Endothelial cell of umbilical vein (primary cell): ENCODE data around the gene LRRC8E. TPM values are rescaled to one million over a fixed set of nuclear protein-coding genes. Genes with fewer than 3 reads are reported as not detected.

Source experiments
- BruUV-seq: library from RNA; stranded (reverse); fragments of 400-500 nt; replicated peaks from 2 replicates; lab custom pipeline; 2021; lab: Mats Ljungman, UMichigan
- CTCF ChIA-PET: fragments of 300-600, 350-600 bp; sonication (Branson Sonifier 250); formaldehyde crosslinking; loops from one replicate; lab custom pipeline; 2021; ENCODE audit warnings: antibody characterized with exemption, inconsistent platforms; lab: Charles Lee
- POLR2A ChIA-PET: fragments of 300-600, 350-600 bp; sonication (Branson Sonifier 250); formaldehyde crosslinking; loops from one replicate; lab custom pipeline; 2021; ENCODE audit warnings: antibody characterized with exemption, inconsistent platforms; lab: Charles Lee
- DNase-seq: peaks from one replicate; pipeline ENCODE4 v3.0.0-alpha.2; 2011; ENCODE audit warnings: low read depth, low spot score
- FAIRE-seq: peaks from 2 replicates; lab custom pipeline; 2011; peaks lifted over from hg19 to GRCh38; lab: Jason Lieb, UNC
- H2AFZ ChIP-seq: 2 replicates; pipeline ENCODE4 v1.6.0; 2012; ENCODE audit warnings: low read depth, low read length, control low read depth, inconsistent platforms
- H3K27ac ChIP-seq: 2 replicates; pipeline ENCODE4 v1.5.1; 2011; ENCODE audit warnings: low read depth, mild to moderate bottlenecking, control low read depth, low read length, moderate library complexity; ENCODE audit not compliant: insufficient read depth
- H3K27me3 ChIP-seq, 2 experiments: 2 replicates each; pipeline versions ENCODE4 v1.6.0 to v1.6.1; 2011; ENCODE audit warnings: low read length in 2 of 2, mixed read lengths in 1 of 2; ENCODE audit not compliant: control insufficient read depth in 2 of 2, insufficient read depth in 2 of 2
- H3K36me3 ChIP-seq, 2 experiments: 2 replicates in 1 of 2; 3 replicates in 1 of 2; pipeline ENCODE4 v1.5.1; 2011; ENCODE audit warnings: low read length in 2 of 2, mild to moderate bottlenecking in 1 of 2, moderate library complexity in 1 of 2; ENCODE audit not compliant: control insufficient read depth in 2 of 2, insufficient read depth in 2 of 2; ENCODE audit errors: extremely low read depth in 1 of 2
- H3K4me1 ChIP-seq: 3 replicates; pipeline ENCODE4 v1.5.1; 2011; ENCODE audit warnings: mild to moderate bottlenecking, low read length; ENCODE audit not compliant: control insufficient read depth, insufficient read depth; ENCODE audit errors: extremely low read depth
- H3K4me2 ChIP-seq: 2 replicates; pipeline ENCODE4 v1.6.1; 2011; ENCODE audit warnings: low read length, control low read depth, mixed read lengths; ENCODE audit not compliant: insufficient read depth
- H3K4me3 ChIP-seq, 3 experiments: fragments of 200-600 bp in 1 of 3; sonication (generic), shearing (Covaris generic) in 1 of 3; replicated peaks in 1 of 3; 2 replicates each; pipeline ENCODE4 v1.5.1; 2011 to 2016; ENCODE audit warnings: control low read depth in 3 of 3, low read length in 3 of 3, mild to moderate bottlenecking in 2 of 3, inconsistent platforms in 1 of 3, low read depth in 1 of 3, moderate library complexity in 1 of 3; ENCODE audit not compliant: insufficient read depth in 1 of 3
- H3K79me2 ChIP-seq: 2 replicates; pipeline ENCODE4 v1.6.0; 2012; ENCODE audit warnings: low read length, inconsistent platforms; ENCODE audit not compliant: control insufficient read depth, insufficient read depth
- H3K9ac ChIP-seq: replicated peaks from 2 replicates; pipeline ENCODE3; 2011; ENCODE audit warnings: low read length, control low read depth; ENCODE audit not compliant: insufficient read depth; ENCODE audit errors: extremely low read depth
- H3K9me1 ChIP-seq: replicated peaks from 3 replicates; pipeline ENCODE4 v1.6.0; 2011; ENCODE audit warnings: mild to moderate bottlenecking, low read length; ENCODE audit not compliant: control insufficient read depth, insufficient read depth; ENCODE audit errors: extremely low read depth
- H3K9me3 ChIP-seq: replicated peaks from 2 replicates; pipeline ENCODE4 v1.5.1; 2012; ENCODE audit warnings: low read length, inconsistent platforms; ENCODE audit not compliant: control insufficient read depth, insufficient read depth
- H4K20me1 ChIP-seq: replicated peaks from 2 replicates; pipeline ENCODE3; 2011; ENCODE audit warnings: mild to moderate bottlenecking, low read length; ENCODE audit not compliant: control insufficient read depth, insufficient read depth; ENCODE audit errors: extremely low read depth
- CTCF ChIP-seq, 2 donors: IDR thresholded peaks; 1 replicate in 1 of 2; 2 replicates in 1 of 2; pipeline ENCODE4 v1.5.1; 2011; ENCODE audit warnings: low read length in 2 of 2, mild to moderate bottlenecking in 2 of 2, moderate library complexity in 2 of 2, control low read depth in 1 of 2, inconsistent platforms in 1 of 2, low read depth in 1 of 2; ENCODE audit not compliant: insufficient read depth in 1 of 2; ENCODE audit errors: extremely low read depth in 1 of 2
- EZH2 ChIP-seq: IDR thresholded peaks from 2 replicates; pipeline ENCODE4 v1.6.1; 2012; ENCODE audit warnings: borderline replicate concordance, low read depth, mild to moderate bottlenecking, moderate library complexity, low read length, inconsistent platforms; ENCODE audit not compliant: severe bottlenecking
- FOS ChIP-seq: IDR thresholded peaks from 2 replicates; pipeline ENCODE4 v1.6.1; 2011; ENCODE audit warnings: mild to moderate bottlenecking, low read length, moderate library complexity, borderline replicate concordance; ENCODE audit not compliant: insufficient read depth
- GATA2 ChIP-seq: IDR thresholded peaks from 2 replicates; pipeline ENCODE4 v1.7.0; 2011; ENCODE audit warnings: low read depth, mild to moderate bottlenecking, moderate library complexity, mixed read lengths, low read length; ENCODE audit not compliant: insufficient read length, insufficient read depth
- JUN ChIP-seq: IDR thresholded peaks from 2 replicates; pipeline ENCODE4 v1.6.1; 2011; ENCODE audit warnings: borderline replicate concordance, low read depth; ENCODE audit not compliant: insufficient read length, insufficient read depth
- MAX ChIP-seq: IDR thresholded peaks from 2 replicates; pipeline ENCODE4 v1.6.1; 2011; ENCODE audit not compliant: insufficient read depth, insufficient read length
- MYC ChIP-seq: IDR thresholded peaks from one replicate; pipeline ENCODE4 v1.6.1; 2011; ENCODE audit warnings: mild to moderate bottlenecking, low read depth, low read length
- POLR2A ChIP-seq: IDR thresholded peaks from 2 replicates; pipeline ENCODE4 v1.6.1; 2012; ENCODE audit warnings: low read depth, mild to moderate bottlenecking, control low read depth, low read length
- POLR2AphosphoS5 ChIP-seq: IDR thresholded peaks from 2 replicates; pipeline ENCODE4 v1.6.1; 2012; ENCODE audit warnings: low read depth, mild to moderate bottlenecking, control low read depth, low read length, moderate library complexity; ENCODE audit not compliant: insufficient read depth
- dilution Hi-C: fragments of 300-500 bp; cut with MboI; formaldehyde crosslinking; loops from one replicate; pipeline ENCODE4 v1.15.0; 2019; ENCODE audit warnings: low sequenced_read_pairs; ENCODE audit not compliant: extremely low pct_ligation_motif_present
- intact Hi-C: fragments of 100-400 bp; cut with micrococcal nuclease; formaldehyde crosslinking; loops from one replicate; pipeline ENCODE4 v1.10.0; 2022
- polyA plus RNA-seq, 4 experiments: library from polyadenylated mRNA; depleted of rRNA in 3 of 4; stranded (reverse) in 3 of 4; unstranded in 1 of 4; fragments of >200 nt; gene quantifications; 2 replicates each; pipeline versions ENCODE4 v1.2.1 to v1.2.3, GENCODE V29; 2011 to 2012; ENCODE audit warnings: missing spikeins in 1 of 4
- total RNA-seq: library from RNA; stranded (reverse); gene quantifications from 2 replicates; pipeline ENCODE4 v1.2.3, GENCODE V29; 2021

The LRRC8E gene
- total and polyA plus RNA-seq, 2 donors (not counting 3 experiments of a cell fraction or from before 2014, with no cell fraction given) = 1.1 to 1.6 TPM

GRCh38 chr19:7930765-7931164 lies 42.5 kb downstream of the LRRC8E start:
- H3K27ac ChIP-seq = no peak overlapping the region

More at GRCh38 chr19:7930765-7931164, 42.5 kb downstream of the LRRC8E start:
- intact Hi-C loops (no loop called here), dilution Hi-C loops (no loop called here)
- ChIA-PET CTCF (interaction anchor here (1.6 to 3.9 kb wide), 3 partner anchors 10 to 62 kb away, joined by 7 to 41 read pairs (median 11); partner anchors contain the start of genes SNAPC2 and TIMM44), POLR2A (interaction anchor here (1.6 kb wide), 1 partner anchor 13 kb away, joined by 11 read pairs; the partner anchor contains the start of gene TIMM44)
- H3K9me3 ChIP-seq = no peaks in the 10 kb centered on the region
- H2AFZ ChIP-seq = no peak overlapping the region
- H3K36me3 ChIP-seq = peaks cover 7 to 45% of the 10 kb centered on the region in 2 experiments
- H3K9ac ChIP-seq = no peak overlapping the region
- TF ChIP-seq JUN = no peak
- no peak for TF ChIP-seq POLR2AphosphoS5
- TF ChIP-seq CTCF (IDR thresholded peaks at IDR 0.05; ENCODE audit: extremely low read depth in 1 of 2, insufficient read depth in 1 of 2, low read depth in 1 of 2, low read length in 2 of 2) = no peak
- no peak for TF ChIP-seq POLR2A
- no peak for TF ChIP-seq FOS
- no peak for TF ChIP-seq MYC
- TF ChIP-seq EZH2 = no peak
- TF ChIP-seq MAX = no peak
- TF ChIP-seq GATA2 = no peak
- no peaks in the 10 kb centered on the region for H3K79me2 ChIP-seq
- H3K4me2 ChIP-seq = no peak overlapping the region
- H3K4me1 ChIP-seq = peaks cover 17% of the 10 kb centered on the region
- FAIRE-seq (no peak), DNase-seq (no peak)
- H3K4me3 ChIP-seq = no peak overlapping the region
- BruUV-seq = no TSS peak
- H3K27me3 ChIP-seq = no peaks in the 10 kb centered on the region
- H4K20me1 ChIP-seq = no peaks in the 10 kb centered on the region
- H3K9me1 ChIP-seq = no peaks in the 10 kb centered on the region
